Measurements from ENCODE around the gene PCDHGB5. TPM values are rescaled to one million over a fixed set of nuclear protein-coding genes. Genes with fewer than 3 reads are reported as not detected.

The PCDHGB5 gene
- total RNA-seq, 1 donor from 2014 or later: 4.0 TPM

- H3K36me3 Mint-ChIP-seq (ENCODE audit: insufficient read depth): peaks cover 44% of the 10 kb centered on the region
- peaks cover 45% of the 10 kb centered on the region for H3K9me3 Mint-ChIP-seq (ENCODE audit: low read depth)
- no peak for DNase-seq (ENCODE audit: low spot score, unreplicated experiment)
- H3K27ac Mint-ChIP-seq: no peak overlapping the region
- TF ChIP-seq CTCF (IDR thresholded peaks at IDR 0.05; ENCODE audit: unreplicated experiment): no peak
- H3K4me1 Mint-ChIP-seq (ENCODE audit: low read depth): no peaks in the 10 kb centered on the region
- H3K4me3 Mint-ChIP-seq (ENCODE audit: low read depth): no peak overlapping the region
- H3K27me3 Mint-ChIP-seq: no peaks in the 10 kb centered on the region
These were observed 39.5 kb downstream of the PCDHGB5 start for GRCh38 chr5:141437221-141437620.

- H3K27ac Mint-ChIP-seq: no peak overlapping the region
- no peaks in the 10 kb centered on the region for H3K27me3 Mint-ChIP-seq
These were observed 41.8 kb downstream of the PCDHGB5 start for GRCh38 chr5:141439411-141440141.

GRCh38 chr5:141440341-141440740 lies 42.6 kb downstream of the PCDHGB5 start:
- peaks cover 36% of the 10 kb centered on the region for H3K36me3 Mint-ChIP-seq (ENCODE audit: insufficient read depth)
- H3K4me3 Mint-ChIP-seq (ENCODE audit: low read depth): no peak overlapping the region
- H3K9me3 Mint-ChIP-seq (ENCODE audit: low read depth): peaks cover 34% of the 10 kb centered on the region
- H3K27me3 Mint-ChIP-seq: no peaks in the 10 kb centered on the region
- DNase-seq (ENCODE audit: low spot score, unreplicated experiment): no peak
- no peak overlapping the region for H3K27ac Mint-ChIP-seq
- TF ChIP-seq CTCF (IDR thresholded peaks at IDR 0.05; ENCODE audit: unreplicated experiment): no peak
- no peaks in the 10 kb centered on the region for H3K4me1 Mint-ChIP-seq (ENCODE audit: low read depth)

More at GRCh38 chr5:141439411-141440141, 41.8 kb downstream of the PCDHGB5 start:
- no peak for TF ChIP-seq CTCF (IDR thresholded peaks at IDR 0.05; ENCODE audit: unreplicated experiment)
- Mint-ChIP-seq H3K4me1 (ENCODE audit: low read depth) (no peaks in the 10 kb centered on the region), H3K36me3 (ENCODE audit: insufficient read depth) (peaks cover 37% of the 10 kb centered on the region), H3K9me3 (ENCODE audit: low read depth) (peaks cover 37% of the 10 kb centered on the region), H3K4me3 (ENCODE audit: low read depth) (no peak overlapping the region)
- no peak for DNase-seq (ENCODE audit: low spot score, unreplicated experiment)

- no peaks in the 10 kb centered on the region for H3K27me3 Mint-ChIP-seq
- DNase-seq (ENCODE audit: low spot score, unreplicated experiment): no peak
- TF ChIP-seq CTCF (IDR thresholded peaks at IDR 0.05; ENCODE audit: unreplicated experiment): no peak
- H3K27ac Mint-ChIP-seq: no peak overlapping the region
- H3K4me3 Mint-ChIP-seq (ENCODE audit: low read depth): no peak overlapping the region
- no peaks in the 10 kb centered on the region for H3K4me1 Mint-ChIP-seq (ENCODE audit: low read depth)
- H3K36me3 Mint-ChIP-seq (ENCODE audit: insufficient read depth): peaks cover 31% of the 10 kb centered on the region
- peaks cover 25% of the 10 kb centered on the region for H3K9me3 Mint-ChIP-seq (ENCODE audit: low read depth)
These were observed 43.9 kb downstream of the PCDHGB5 start for GRCh38 chr5:141441571-141442170.

Other genes starting within 250 kb of the PCDHGB5 start
- 2.4 and 2.7 TPM in 2 replicates for gene PCDHB6, start 247.9 kb upstream of the PCDHGB5 start, total RNA-seq
- 0.93 and 1.1 TPM in 2 replicates for gene PCDHB7, start 225.3 kb upstream of the PCDHGB5 start, total RNA-seq
- 2.0 and 2.8 TPM in 2 replicates for gene PCDHB8, start 220.2 kb upstream of the PCDHGB5 start, total RNA-seq
- gene PCDHB16, start 215.6 kb upstream of the PCDHGB5 start, total RNA-seq: 11.9 and 14.3 TPM in 2 replicates
- 7.5 and 8.0 TPM in 2 replicates for gene PCDHB9, start 210.8 kb upstream of the PCDHGB5 start, total RNA-seq
- 5.5 and 7.2 TPM in 2 replicates for gene PCDHB10, start 205.6 kb upstream of the PCDHGB5 start, total RNA-seq
- 4.7 and 5.9 TPM in 2 replicates for gene PCDHB11, start 198.3 kb upstream of the PCDHGB5 start, total RNA-seq
- 5.4 and 7.2 TPM in 2 replicates for gene PCDHB12, start 189.2 kb upstream of the PCDHGB5 start, total RNA-seq
- 6.8 and 7.4 TPM in 2 replicates for gene PCDHB13, start 184.0 kb upstream of the PCDHGB5 start, total RNA-seq
- gene PCDHB14, start 174.6 kb upstream of the PCDHGB5 start, total RNA-seq: 7.9 and 8.0 TPM in 2 replicates
- gene PCDHB15, start 152.6 kb upstream of the PCDHGB5 start, total RNA-seq: 8.3 and 9.5 TPM in 2 replicates
- 1.1 and 1.2 TPM in 2 replicates for gene SLC25A2, start 93.9 kb upstream of the PCDHGB5 start, total RNA-seq
- 90.9 and 95.6 TPM in 2 replicates for gene TAF7, start 77.2 kb upstream of the PCDHGB5 start, total RNA-seq
- gene PCDHGA1, start 67.4 kb upstream of the PCDHGB5 start, total RNA-seq: 1.1 and 1.3 TPM in 2 replicates
- gene PCDHGA2, start 59.2 kb upstream of the PCDHGB5 start, total RNA-seq: 0.72 and 1.1 TPM in 2 replicates
- 0.80 and 0.81 TPM in 2 replicates for gene PCDHGA3, start 54.1 kb upstream of the PCDHGB5 start, total RNA-seq
- 2.3 TPM in 2 replicates for gene PCDHGB1, start 47.8 kb upstream of the PCDHGB5 start, total RNA-seq
- gene PCDHGA4, start 42.9 kb upstream of the PCDHGB5 start, total RNA-seq: 0.96 and 1.2 TPM in 2 replicates
- 0.80 and 0.89 TPM in 2 replicates for gene PCDHGB2, start 38.0 kb upstream of the PCDHGB5 start, total RNA-seq
- 0.69 and 0.71 TPM in 2 replicates for gene PCDHGA5, start 33.8 kb upstream of the PCDHGB5 start, total RNA-seq
- gene PCDHGB3, start 27.7 kb upstream of the PCDHGB5 start, total RNA-seq: 0.60 and 0.73 TPM in 2 replicates
- gene PCDHGA6, start 24.1 kb upstream of the PCDHGB5 start, total RNA-seq: 0.60 and 0.80 TPM in 2 replicates
- 0.41 and 0.49 TPM in 2 replicates for gene PCDHGA7, start 15.2 kb upstream of the PCDHGB5 start, total RNA-seq
- gene PCDHGB4, start 10.2 kb upstream of the PCDHGB5 start, total RNA-seq: 16.1 and 17.0 TPM in 2 replicates
- gene PCDHGA8, start 5.3 kb upstream of the PCDHGB5 start, total RNA-seq: 1.5 and 1.9 TPM in 2 replicates
- gene PCDHGA9, start 4.8 kb downstream of the PCDHGB5 start, total RNA-seq: 1.5 and 1.8 TPM in 2 replicates
- 23.1 and 24.0 TPM in 2 replicates for gene PCDHGB6, start 10.1 kb downstream of the PCDHGB5 start, total RNA-seq
- 14.3 and 14.6 TPM in 2 replicates for gene PCDHGA10, start 15.0 kb downstream of the PCDHGB5 start, total RNA-seq
- 6.0 and 8.0 TPM in 2 replicates for gene PCDHGB7, start 19.7 kb downstream of the PCDHGB5 start, total RNA-seq
- gene PCDHGA11, start 23.1 kb downstream of the PCDHGB5 start, total RNA-seq: 3.1 and 3.3 TPM in 2 replicates
- 2.9 and 3.2 TPM in 2 replicates for gene PCDHGA12, start 32.6 kb downstream of the PCDHGB5 start, total RNA-seq
- 25.8 and 29.7 TPM in 2 replicates for gene PCDHGC3, start 78.0 kb downstream of the PCDHGB5 start, total RNA-seq
- gene PCDHGC4, start 87.1 kb downstream of the PCDHGB5 start, total RNA-seq: 3.0 and 3.8 TPM in 2 replicates
- gene PCDHGC5, start 91.1 kb downstream of the PCDHGB5 start, total RNA-seq: 1.2 and 1.3 TPM in 2 replicates
- 63.5 and 74.3 TPM in 2 replicates for gene DIAPH1, start 221.1 kb downstream of the PCDHGB5 start, total RNA-seq
- 101 and 103 TPM in 2 replicates for gene HDAC3, start 238.9 kb downstream of the PCDHGB5 start, total RNA-seq
- 5.2 and 6.7 TPM in 2 replicates for gene RELL2, start 239.1 kb downstream of the PCDHGB5 start, total RNA-seq

Data from progenitor cell of endocrine pancreas (in vitro differentiated cells).